Measurements from ENCODE around the gene WDFY4.

The WDFY4 gene

GRCh38 chr10:48818861-48819520 is 134.3 kb downstream of the WDFY4 start:
- TF ChIP-seq REST (IDR thresholded peaks at IDR 0.05; ENCODE audit: insufficient read depth in 1 of 2, low read depth in 2 of 2, low read length in 2 of 2): no peak
- TF ChIP-seq SIN3A (IDR thresholded peaks at IDR 0.05; ENCODE audit: borderline replicate concordance, insufficient read depth, low read length): no peak
- TF ChIP-seq FOXP2 (optimal IDR thresholded peaks at IDR 0.05; ENCODE audit: borderline replicate concordance, extremely low read depth, extremely low read length, insufficient read depth): no peak
- no peak for TF ChIP-seq TAF1 (IDR thresholded peaks at IDR 0.05; ENCODE audit: borderline replicate concordance, insufficient read depth, low read length)
- TF ChIP-seq POLR2AphosphoS5 (IDR thresholded peaks at IDR 0.05; ENCODE audit: low read depth, low read length): no peak

GRCh38 chr10:48819783-48820182 is 135.1 kb downstream of the WDFY4 start:
- no peak for TF ChIP-seq POLR2AphosphoS5 (IDR thresholded peaks at IDR 0.05; ENCODE audit: low read depth, low read length)
- no peak for TF ChIP-seq REST (IDR thresholded peaks at IDR 0.05; ENCODE audit: insufficient read depth in 1 of 2, low read depth in 2 of 2, low read length in 2 of 2)
- no peak for TF ChIP-seq FOXP2 (optimal IDR thresholded peaks at IDR 0.05; ENCODE audit: borderline replicate concordance, extremely low read depth, extremely low read length, insufficient read depth)
- no peak for TF ChIP-seq TAF1 (IDR thresholded peaks at IDR 0.05; ENCODE audit: borderline replicate concordance, insufficient read depth, low read length)
- TF ChIP-seq SIN3A (IDR thresholded peaks at IDR 0.05; ENCODE audit: borderline replicate concordance, insufficient read depth, low read length): no peak

- TF ChIP-seq REST (IDR thresholded peaks at IDR 0.05; ENCODE audit: insufficient read depth in 1 of 2, low read depth in 2 of 2, low read length in 2 of 2): no peak
- no peak for TF ChIP-seq TAF1 (IDR thresholded peaks at IDR 0.05; ENCODE audit: borderline replicate concordance, insufficient read depth, low read length)
- TF ChIP-seq POLR2AphosphoS5 (IDR thresholded peaks at IDR 0.05; ENCODE audit: low read depth, low read length): no peak
Observed at GRCh38 chr10:48820231-48820630, 135.6 kb downstream of the WDFY4 start.

- TF ChIP-seq REST (IDR thresholded peaks at IDR 0.05; ENCODE audit: insufficient read depth in 1 of 2, low read depth in 2 of 2, low read length in 2 of 2) (no peak), POLR2AphosphoS5 (IDR thresholded peaks at IDR 0.05; ENCODE audit: low read depth, low read length) (no peak), TAF1 (IDR thresholded peaks at IDR 0.05; ENCODE audit: borderline replicate concordance, insufficient read depth, low read length) (no peak), SIN3A (IDR thresholded peaks at IDR 0.05; ENCODE audit: borderline replicate concordance, insufficient read depth, low read length) (no peak), FOXP2 (optimal IDR thresholded peaks at IDR 0.05; ENCODE audit: borderline replicate concordance, extremely low read depth, extremely low read length, insufficient read depth) (no peak)
Observed at GRCh38 chr10:48820699-48821098, 136.0 kb downstream of the WDFY4 start.

GRCh38 chr10:48821111-48821510 is 136.4 kb downstream of the WDFY4 start:
- no peak for TF ChIP-seq REST (IDR thresholded peaks at IDR 0.05; ENCODE audit: insufficient read depth in 1 of 2, low read depth in 2 of 2, low read length in 2 of 2)
- TF ChIP-seq SIN3A (IDR thresholded peaks at IDR 0.05; ENCODE audit: borderline replicate concordance, insufficient read depth, low read length): no peak
- no peak for TF ChIP-seq TAF1 (IDR thresholded peaks at IDR 0.05; ENCODE audit: borderline replicate concordance, insufficient read depth, low read length)
- TF ChIP-seq FOXP2 (optimal IDR thresholded peaks at IDR 0.05; ENCODE audit: borderline replicate concordance, extremely low read depth, extremely low read length, insufficient read depth): no peak
- no peak for TF ChIP-seq POLR2AphosphoS5 (IDR thresholded peaks at IDR 0.05; ENCODE audit: low read depth, low read length)
